ENCODE results near the gene DHX9. TPM values are rescaled to one million over a fixed set of nuclear protein-coding genes. Genes with fewer than 3 reads are reported as not detected.

Gene DHX9
- total RNA-seq, 1 experiment from 2014 or later, result 180 TPM

DNA sequence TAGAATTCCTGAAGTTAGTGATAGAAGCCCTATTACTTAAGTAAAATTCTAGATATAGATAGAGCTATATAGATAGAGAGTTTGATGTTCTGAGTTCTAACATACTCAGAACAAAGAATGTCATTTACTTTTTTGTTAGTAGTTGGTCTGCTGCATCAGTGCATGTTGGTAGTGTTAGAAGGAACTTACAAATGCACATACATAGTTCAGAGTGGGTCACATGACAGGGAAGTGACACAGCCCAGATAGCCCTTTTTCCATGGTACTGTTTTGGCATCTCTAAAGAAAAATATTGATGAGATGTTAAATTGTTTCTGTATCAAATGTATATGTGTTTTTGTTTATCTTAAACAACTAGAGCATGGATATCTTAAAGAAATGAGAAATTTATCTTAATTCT lies 45.7 kb downstream of the DHX9 start:
- H3K36me3 ChIP-seq (ENCODE audit: control insufficient read depth, insufficient read depth, low read length), result peaks cover 72% of the 10 kb centered on the region
- in situ Hi-C loops (cut with HindIII; ENCODE audit: low pct_unique_long_range_greater_than_20kb, low sequenced_read_pairs) (no loop called here), intact Hi-C loops (cut with micrococcal nuclease; ENCODE audit: unreplicated experiment) (no loop called here)
- no peak for ATAC-seq
- no peaks in the 10 kb centered on the region for H3K27me3 ChIP-seq (ENCODE audit: control insufficient read depth, insufficient read depth, low read length)
- no peak for DNase-seq (ENCODE audit: low read depth, low spot score)
- H3K27ac ChIP-seq (ENCODE audit: low read length), result no peak overlapping the region
- H3K4me3 ChIP-seq (ENCODE audit: low read depth in 2 of 2, low read length in 2 of 2), result no peak overlapping the region
- no TSS peak for BruUV-seq (replicated peaks)
- CTCF ChIA-PET, result interaction anchor here (0.7 kb wide), 1 partner anchor 78 kb away, joined by 5 read pairs; no protein-coding TSS in a partner anchor
- POLR2A ChIA-PET, result no interaction called here
- no peaks in the 10 kb centered on the region for H3K9me3 ChIP-seq (ENCODE audit: control insufficient read depth, insufficient read depth, low read depth, low read length)
- TF ChIP-seq TCF7L2 (IDR thresholded peaks at IDR 0.05; ENCODE audit: low read depth, low read length) (no peak), SIN3A (IDR thresholded peaks at IDR 0.05; ENCODE audit: borderline replicate concordance, insufficient read depth, low read depth, low read length) (no peak), POLR2AphosphoS5 (IDR thresholded peaks at IDR 0.05; ENCODE audit: low read depth, low read length) (no peak), REST (IDR thresholded peaks at IDR 0.05; ENCODE audit: insufficient read depth in 1 of 2, low read depth in 2 of 2, low read length in 1 of 2) (no peak)
- TF ChIP-seq, protein P1, sequence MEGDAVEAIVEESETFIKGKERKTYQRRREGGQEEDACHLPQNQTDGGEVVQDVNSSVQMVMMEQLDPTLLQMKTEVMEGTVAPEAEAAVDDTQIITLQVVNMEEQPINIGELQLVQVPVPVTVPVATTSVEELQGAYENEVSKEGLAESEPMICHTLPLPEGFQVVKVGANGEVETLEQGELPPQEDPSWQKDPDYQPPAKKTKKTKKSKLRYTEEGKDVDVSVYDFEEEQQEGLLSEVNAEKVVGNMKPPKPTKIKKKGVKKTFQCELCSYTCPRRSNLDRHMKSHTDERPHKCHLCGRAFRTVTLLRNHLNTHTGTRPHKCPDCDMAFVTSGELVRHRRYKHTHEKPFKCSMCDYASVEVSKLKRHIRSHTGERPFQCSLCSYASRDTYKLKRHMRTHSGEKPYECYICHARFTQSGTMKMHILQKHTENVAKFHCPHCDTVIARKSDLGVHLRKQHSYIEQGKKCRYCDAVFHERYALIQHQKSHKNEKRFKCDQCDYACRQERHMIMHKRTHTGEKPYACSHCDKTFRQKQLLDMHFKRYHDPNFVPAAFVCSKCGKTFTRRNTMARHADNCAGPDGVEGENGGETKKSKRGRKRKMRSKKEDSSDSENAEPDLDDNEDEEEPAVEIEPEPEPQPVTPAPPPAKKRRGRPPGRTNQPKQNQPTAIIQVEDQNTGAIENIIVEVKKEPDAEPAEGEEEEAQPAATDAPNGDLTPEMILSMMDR (IDR thresholded peaks at IDR 0.05), result no peak
- no peaks in the 10 kb centered on the region for H3K4me1 ChIP-seq (ENCODE audit: control insufficient read depth, insufficient read depth, low read length)

- Histone ChIP-seq H3K36me3 (ENCODE audit: control insufficient read depth, insufficient read depth, low read length) (peaks cover 65% of the 10 kb centered on the region), H3K4me1 (ENCODE audit: control insufficient read depth, insufficient read depth, low read length) (no peaks in the 10 kb centered on the region), H3K4me3 (ENCODE audit: low read depth in 2 of 2, low read length in 2 of 2) (no peak overlapping the region), H3K27ac (ENCODE audit: low read length) (no peak overlapping the region), H3K9me3 (ENCODE audit: control insufficient read depth, insufficient read depth, low read depth, low read length) (no peaks in the 10 kb centered on the region), H3K27me3 (ENCODE audit: control insufficient read depth, insufficient read depth, low read length) (no peaks in the 10 kb centered on the region)
- in situ Hi-C loops (cut with HindIII; ENCODE audit: low pct_unique_long_range_greater_than_20kb, low sequenced_read_pairs) (no loop called here), intact Hi-C loops (cut with micrococcal nuclease; ENCODE audit: unreplicated experiment) (no loop called here)
- TF ChIP-seq TCF7L2 (IDR thresholded peaks at IDR 0.05; ENCODE audit: low read depth, low read length) (no peak), SIN3A (IDR thresholded peaks at IDR 0.05; ENCODE audit: borderline replicate concordance, insufficient read depth, low read depth, low read length) (no peak), POLR2AphosphoS5 (IDR thresholded peaks at IDR 0.05; ENCODE audit: low read depth, low read length) (no peak), REST (IDR thresholded peaks at IDR 0.05; ENCODE audit: insufficient read depth in 1 of 2, low read depth in 2 of 2, low read length in 1 of 2) (no peak)
- TF ChIP-seq, protein P1 (IDR thresholded peaks at IDR 0.05), result no peak
- ATAC-seq, result no peak
- CTCF ChIA-PET, result no interaction called here
- POLR2A ChIA-PET, result no interaction called here
- no TSS peak for BruUV-seq (replicated peaks)
- DNase-seq (ENCODE audit: low read depth, low spot score), result no peak
Observed at GRCh38 chr1:182885591-182885990, 46.4 kb downstream of the DHX9 start.

Measured in Panc1 (cell line).